M059J (cell line): ENCODE measurements around the gene GCLC. TPM values are rescaled to one million over a fixed set of nuclear protein-coding genes. Genes with fewer than 3 reads are reported as not detected.

ENCODE experiments used
- DNase-seq: peaks from one replicate; pipeline ENCODE4 v3.0.0-alpha.2; 2012; ENCODE audit warnings: low read depth
- total RNA-seq: library from RNA; depleted of rRNA; stranded (reverse); fragments of >200 nt; shearing (Covaris generic); gene quantifications from 2 replicates; pipeline ENCODE4 v1.2.3, GENCODE V29; 2014

GCLC gene
- total RNA-seq, 1 experiment from 2014 or later, result 17.6 TPM

DNA sequence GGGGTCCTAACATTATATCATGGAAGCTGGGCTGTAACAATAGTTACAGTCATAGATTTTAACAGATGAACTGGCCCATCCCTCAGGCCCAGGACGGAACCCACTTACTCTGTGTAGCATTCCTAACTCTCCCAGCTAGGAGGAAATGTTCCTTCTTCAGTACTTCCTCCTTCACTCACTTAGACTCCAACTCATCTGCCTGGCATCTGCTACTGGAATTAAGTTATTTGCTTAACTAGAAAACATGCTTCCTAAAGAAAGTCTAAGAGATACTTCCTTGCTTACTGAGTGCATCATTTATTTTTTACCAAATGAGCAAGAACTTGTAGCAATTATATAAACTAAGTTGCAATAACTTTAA is 20.5 kb downstream of the GCLC start:
- DNase-seq, result peak; percentile 59

DNA sequence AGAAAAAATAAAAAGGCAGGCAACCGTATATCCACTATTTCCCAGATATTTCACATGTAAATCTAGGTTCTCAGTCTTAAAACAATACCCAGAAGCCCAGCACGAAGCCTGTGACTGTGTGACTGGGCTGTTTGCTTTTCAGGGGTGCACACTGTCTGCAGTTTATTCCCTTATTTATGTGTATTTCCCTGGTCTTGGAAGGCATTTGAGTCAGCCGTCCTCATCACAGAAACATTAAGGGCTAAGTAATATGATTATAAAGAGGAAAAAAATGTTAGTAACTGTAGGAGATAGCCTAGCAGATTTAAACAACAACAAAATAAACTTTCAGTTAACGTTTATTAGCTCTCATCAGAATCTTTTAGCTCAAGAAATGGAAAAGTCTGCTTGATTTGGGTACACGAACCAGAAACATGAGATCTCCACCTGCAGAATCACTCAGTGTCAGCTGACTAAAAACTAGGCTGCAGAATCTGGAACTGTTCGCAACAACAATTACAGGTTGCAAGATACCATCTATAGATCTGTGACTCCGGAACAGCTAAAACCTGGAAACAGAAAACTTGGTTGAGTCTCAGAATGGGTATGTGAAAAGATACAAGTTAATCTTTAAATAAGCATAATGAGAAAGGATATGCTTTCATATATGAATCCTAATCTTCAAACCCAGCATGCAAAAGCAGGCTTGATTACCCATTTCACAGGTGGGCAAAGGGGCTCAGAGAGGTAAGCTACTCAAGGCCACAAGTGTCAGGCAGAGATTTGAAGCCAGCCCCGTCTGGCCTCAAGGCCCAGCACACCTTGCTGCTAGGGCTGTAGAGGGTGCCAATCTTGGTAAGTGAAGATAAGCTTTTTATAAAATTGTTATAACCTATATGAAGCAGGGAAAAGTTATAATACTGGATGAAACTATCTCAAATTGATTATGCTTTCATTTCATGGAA is 21.1 kb downstream of the GCLC start:
- no peak for DNase-seq

DNA sequence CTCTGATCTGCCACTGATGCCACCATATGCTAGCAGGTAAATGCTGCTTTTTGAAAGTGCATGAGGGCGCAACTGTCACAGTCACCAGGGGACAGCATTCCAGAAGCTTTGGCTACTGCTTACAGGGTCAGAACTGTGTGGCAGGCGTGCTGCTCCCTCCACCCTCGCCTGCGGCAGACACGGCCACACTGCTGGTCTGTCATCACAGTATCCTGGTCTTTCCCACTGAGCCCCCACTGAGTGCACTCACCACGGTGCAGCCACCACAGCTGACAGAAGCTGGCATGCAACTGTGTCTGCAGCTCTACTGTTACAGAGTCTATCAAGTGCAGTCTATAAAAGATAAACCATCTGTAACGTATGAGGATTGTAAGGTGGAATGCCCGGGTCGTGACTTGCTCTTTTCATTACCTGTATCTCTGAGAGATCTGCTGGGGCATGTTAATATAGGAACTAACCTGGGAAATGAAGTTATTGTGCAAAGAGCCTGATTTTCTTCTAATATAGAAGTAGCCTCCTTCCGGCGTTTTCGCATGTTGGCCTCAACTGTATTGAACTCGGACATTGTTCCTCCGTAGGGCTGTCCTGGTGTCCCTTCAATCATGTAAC is 24.5 kb downstream of the GCLC start:
- DNase-seq, result no peak

DNA sequence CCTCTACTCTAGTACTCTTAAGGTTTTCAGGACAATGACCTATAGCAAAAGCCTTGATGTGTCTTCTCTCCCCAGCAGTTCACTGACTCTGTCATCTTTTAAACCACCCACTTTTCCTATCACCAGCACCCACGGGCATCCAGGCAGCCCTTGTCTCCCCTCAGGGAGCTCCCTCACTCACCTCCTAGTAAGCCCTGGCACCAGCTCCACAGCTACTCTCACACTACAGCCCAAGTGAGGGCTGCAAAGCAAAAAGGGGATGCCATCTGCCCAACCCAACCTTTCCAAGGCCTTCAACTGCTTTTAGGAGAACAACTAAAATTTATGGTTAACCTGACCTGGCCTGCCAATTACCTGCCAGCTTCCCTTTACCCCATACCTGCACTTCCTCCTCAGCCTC is 26.0 kb downstream of the GCLC start:
- DNase-seq, result no peak

DNA sequence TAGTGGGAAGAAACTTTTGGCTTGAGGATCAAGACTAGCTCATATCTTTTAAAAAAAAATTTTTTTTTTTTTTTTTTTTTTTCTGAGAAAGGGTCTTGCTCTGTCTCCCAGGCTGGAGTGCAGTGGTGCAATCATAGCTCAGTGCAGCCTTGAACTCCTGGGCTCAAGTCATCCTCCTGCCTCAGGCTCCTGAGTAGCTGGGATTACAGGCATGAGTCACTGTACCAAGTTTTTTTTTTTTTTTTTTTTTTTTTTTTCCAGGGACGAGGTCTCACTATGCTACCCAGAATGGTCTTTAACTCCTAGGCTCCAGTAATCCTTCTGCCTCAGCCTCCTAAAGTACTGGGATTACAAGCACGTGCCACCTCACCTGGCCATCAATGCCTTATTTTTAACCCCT is 27.9 kb downstream of the GCLC start:
- peak; percentile 76 for DNase-seq

DNA sequence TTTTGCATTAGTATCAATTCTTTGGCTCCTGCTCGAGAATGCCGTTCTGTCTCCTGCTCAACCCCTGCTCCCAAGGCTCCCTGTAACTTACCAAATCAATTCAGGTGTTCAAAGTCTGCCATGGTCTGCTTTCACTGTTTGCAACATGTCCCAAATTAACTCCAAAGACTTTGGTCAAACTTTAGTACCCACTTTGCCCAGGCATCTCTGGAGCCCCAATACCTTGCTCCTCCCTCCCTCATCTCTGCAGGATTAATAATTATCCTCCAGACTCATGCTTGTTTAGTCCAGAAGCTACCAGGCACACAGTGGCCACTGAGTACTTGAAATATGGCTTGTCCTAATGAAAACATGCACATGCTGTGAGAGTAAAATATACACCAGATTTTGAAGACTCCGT is 30.2 kb downstream of the GCLC start:
- no peak for DNase-seq

DNA sequence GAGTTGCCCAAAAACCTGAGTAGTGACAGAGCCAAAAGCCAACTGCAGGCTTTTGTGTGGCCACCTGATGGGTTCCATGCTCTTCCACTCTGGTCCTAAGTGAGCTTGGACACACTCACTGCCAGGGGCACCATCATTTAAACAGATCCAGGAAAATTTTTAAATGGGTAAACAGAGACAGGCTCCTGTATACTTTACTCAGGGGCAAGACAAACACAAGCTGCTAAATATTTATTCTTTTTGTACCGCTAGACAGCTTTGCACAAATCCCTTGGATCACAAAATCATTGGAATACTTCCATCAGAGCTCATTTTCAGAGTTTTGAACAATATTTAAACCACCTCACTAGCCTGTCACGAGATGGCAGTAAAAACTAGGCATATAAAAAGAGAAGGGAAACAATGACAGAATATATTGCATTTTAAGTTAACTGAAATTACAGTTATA is 31.4 kb downstream of the GCLC start:
- no peak for DNase-seq

DNA sequence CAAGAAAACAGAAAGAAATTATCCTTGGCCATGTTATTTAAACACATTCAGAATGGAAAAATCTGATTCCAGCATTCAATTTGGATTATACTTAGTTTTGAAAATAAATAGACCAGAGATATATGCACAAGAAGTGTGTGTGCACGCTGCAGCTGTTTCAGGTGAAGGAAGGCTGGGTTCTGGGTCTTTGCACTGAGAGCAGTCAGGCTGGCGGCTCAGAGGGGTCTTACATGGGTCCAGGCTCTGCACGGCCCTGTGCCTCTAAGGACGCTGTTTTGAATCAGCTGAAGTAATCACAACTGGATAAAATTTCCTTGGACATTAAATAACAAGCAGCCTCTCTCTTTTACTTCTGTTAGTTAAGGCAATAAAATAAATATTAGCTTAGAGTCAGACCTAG is 31.8 kb downstream of the GCLC start:
- no peak for DNase-seq

DNA sequence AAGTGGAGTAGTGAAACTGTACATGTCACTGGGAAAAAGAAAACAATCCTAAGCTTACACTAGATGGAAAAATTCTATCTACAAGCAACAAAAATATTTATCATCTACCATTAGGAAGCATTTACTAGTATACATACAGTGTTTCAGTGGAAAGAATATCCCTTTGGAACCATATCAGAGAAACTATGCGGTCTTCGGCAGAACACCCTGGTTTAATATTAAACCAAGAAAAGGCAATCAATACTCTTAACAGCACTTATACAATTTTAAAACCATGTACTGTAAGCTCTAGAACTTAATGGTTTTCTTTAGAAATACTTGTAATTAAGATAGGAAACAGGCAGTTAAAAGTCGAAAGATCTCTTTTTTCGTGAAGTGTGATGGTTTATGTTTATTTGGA is 32.3 kb downstream of the GCLC start:
- DNase-seq, result no peak

DNA sequence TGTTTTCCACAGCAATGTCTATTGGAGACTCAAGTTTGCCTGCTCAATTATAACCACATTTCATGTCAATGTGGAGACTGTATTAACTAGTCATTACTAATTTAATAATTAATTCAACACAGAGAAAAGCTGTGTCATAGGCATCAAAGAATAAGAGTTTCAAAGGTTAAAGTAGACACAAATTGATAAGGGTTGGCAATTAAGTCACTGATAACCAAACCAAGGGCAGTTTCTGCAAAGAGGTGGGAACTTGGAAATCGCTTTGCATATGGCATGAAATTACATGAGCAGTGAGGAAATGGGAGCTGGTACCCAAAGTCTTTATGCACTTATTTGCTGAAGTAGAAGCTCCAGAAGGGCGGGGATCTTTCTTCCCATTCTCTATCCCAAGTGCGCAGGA is 34.2 kb downstream of the GCLC start:
- DNase-seq, result no peak

DNA sequence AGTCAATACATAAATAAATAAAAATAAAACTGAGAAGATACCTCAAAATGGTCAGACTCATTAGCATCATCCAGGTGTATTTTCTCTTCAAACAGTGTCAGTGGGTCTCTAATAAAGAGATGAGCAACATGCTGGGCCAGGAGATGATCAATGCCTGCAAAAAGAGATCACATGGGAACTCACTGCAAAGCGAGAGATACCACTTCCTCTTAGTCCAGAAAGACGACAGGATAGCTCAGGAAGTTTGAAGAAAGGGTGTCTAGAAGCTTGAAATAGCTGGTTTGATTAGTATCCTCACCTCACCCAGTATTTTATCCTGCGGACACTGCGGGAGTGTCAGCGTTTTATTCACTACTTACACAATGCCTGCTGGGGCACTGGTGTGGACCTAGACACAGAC is 38.0 kb downstream of the GCLC start:
- no peak for DNase-seq

DNA sequence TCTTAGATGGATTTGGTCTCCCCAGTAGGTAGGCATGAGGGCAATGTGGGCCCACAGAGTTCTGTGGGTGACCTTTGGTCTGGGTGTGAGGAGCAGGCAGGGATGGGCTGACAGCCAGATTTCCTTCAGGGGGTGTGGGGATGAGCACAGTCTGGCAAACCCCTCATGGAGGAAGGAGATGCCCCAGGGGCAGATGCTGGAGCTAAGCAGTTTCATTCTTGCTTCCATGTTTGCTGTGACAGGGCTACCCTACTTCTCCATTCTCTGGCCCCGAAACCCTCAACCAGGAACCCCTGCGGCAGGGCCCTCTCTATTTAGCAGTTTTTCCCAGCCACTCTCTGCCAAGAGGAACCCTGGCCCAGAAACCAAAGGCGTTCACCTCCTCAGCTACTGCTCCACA is 40.4 kb downstream of the GCLC start:
- no peak for DNase-seq

DNA sequence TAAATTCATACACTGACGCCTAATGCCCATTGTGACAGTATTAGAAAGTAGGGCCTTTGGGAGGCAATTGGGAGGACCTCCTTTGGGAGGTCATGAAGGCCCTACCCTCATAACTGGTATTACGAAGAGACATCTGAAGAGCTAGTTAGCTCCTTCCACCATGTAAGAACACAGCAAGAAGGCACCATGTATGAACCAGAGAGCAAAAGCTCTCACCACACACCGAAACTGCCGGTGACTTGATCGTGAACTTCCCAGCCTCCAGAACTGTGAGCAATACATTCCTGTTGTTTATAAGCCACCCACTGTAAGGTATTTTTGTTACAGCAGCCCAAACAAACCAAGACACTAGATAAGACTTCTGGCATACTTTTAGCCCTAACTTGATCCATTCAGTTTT is 41.8 kb downstream of the GCLC start:
- no peak for DNase-seq

DNA sequence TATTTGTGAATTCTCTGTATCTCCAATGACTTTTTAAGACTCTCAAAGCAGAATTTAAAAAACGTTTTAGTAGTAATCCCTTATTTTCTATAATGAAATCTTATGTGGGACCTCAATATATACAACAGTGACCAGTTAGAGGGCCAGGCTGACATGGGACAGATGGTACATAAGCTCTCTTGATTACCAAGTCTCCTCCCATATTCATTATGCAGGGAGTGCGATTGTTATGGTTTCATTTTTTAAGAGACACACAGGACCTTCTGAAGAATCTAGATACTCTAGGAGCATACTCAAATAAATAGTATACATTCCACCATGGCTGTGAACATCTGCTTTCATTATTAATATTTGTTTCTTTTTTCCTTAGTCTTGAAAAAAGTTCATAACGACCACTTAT is 43.5 kb downstream of the GCLC start:
- DNase-seq, result no peak

DNA sequence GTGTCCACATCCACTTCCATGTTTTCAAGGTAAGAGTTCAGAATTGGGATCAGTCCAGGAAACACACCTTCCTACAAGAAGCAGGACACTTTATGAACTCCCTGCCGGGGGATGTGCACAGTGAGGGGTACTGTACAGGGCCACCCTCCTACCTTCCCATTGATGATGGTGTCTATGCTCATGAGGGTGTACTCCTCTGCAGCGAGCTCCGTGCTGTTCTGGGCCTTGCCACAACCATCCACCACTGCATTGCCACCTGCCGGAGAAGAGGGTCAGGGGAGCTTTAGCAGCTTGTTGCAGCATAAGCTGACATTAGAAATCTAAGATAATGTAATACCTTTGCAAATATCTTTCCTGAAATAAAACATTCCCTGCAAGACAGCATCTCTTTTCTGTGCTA is 44.8 kb downstream of the GCLC start:
- DNase-seq, result no peak

DNA sequence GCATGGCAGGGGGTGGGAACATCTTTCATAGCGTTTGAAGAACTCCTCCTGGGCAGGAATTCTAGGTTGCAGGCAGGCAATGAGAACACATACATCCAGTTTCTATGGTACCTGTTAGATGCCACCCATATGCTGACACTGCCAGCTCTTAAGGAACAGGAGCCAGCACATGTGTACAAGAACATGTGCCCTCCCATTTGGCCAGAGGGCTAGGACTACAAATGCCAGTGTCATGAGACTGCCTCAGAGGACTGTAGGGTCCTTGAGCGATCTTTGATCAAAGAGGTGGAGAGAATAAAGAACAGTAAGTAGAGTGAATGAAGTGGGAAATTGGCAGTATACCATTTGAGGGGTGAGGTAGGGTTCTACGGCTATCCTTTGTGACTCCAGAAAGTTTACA is 45.8 kb downstream of the GCLC start:
- DNase-seq, result no peak

DNA sequence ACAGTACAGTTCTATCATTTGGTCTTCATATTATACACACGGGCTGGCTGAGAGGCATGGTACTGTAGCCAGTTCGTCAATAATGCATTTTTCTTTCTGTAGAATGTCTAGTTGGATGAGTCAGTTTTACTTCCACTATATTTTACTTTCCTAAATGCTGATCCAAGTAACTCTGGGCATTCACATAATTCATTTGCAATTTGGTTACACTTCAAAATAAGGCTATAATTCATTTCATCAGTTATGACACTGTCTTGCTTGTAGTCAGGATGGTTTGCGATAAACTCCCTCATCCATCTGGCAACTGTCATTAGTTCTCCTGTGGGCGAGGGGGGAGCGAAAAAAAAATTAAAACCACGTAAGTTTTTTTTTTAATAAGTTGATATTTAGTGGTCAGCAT is 46.3 kb downstream of the GCLC start:
- DNase-seq, result no peak

DNA sequence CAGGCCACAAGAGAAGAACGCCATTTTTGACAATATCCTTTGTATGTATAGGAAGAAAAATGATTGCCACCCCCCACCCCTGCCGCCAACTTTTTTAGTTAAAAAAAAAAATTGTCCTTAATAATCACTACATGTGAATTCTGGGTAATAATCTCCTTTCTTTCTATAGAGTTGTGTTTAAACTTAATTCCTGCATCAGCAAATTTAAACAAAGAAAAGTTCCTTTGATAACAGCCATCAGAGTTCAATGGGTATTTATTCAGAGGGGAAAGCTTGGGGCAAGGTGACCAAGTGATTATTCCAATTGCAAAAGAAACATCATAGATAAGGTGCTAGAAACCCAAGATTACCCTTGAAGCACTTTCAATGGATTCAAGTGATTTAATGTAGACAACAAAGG is 47.0 kb downstream of the GCLC start:
- no peak for DNase-seq

DNA sequence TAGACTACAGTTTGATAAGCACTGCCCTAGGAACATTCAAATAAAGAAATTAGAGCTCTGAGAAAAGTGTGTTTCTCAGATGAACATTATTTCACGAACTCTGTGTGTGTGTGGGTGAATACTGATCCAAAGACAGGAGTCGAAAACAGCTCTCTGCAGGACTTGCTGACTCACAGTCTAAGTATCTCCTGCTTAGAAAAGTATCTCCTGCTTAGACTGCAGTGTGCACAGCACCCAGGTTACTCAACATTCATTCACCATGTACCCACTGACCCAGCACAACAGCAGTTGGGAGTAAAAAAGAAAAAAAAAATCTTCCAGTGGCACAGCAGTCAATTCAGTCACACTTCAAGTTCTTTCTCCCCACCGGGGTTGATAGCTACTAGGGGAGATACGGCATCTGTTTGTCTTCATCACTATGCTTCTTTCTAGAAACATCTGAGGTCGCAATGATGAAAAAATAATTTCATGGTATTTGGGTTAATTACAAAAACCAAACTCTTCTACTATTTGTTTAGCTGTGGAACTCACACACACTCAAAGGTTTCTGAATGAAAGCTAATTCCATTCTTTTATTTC is 48.0 kb downstream of the GCLC start:
- DNase-seq, result peak; percentile 85

DNA sequence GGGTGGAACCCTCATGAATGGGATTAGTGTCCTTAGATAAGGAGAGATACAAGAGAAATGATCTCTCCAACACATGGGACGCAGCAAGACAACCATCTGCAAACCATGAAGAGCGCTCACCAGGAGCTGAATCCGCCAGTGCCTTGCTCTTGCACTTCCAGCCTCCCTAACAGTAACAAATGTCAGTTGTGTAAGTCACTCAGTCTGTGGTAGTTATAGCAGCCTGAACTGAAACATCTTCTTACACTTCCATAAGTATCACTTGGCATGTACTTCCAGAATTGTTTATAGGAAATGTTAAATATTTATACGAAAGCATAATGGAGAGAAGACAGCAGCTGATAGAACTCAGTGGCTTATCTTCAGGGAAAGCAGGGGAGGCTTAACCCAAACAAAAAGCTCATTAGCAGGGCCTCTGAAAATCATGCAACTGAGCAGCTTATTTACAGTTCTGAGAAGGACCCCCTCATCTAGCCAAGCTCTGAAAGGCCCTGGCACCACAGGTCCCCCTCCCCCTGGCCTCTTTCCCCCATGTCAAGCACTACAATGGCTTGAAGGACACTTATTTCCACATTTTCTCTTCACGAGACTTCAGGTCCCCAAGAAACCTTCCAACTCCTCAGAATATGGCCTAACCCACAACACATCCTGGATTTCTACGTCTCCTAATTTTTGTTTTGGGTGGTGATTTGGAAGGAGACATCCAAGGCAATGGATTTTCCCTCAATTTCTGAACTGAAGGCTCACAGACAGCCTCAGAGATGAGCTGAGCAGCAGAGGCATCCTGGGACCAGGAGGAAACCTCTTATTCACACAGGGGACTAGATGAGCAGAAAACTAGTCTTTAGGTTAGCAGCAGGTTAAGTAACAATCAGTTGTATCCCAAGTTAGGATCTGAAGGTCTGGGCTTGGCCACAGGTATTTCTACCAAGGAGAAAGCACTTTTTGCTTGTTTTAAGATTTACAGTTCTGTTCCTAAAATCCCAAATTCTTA is 49.1 kb downstream of the GCLC start:
- no peak for DNase-seq

DNA sequence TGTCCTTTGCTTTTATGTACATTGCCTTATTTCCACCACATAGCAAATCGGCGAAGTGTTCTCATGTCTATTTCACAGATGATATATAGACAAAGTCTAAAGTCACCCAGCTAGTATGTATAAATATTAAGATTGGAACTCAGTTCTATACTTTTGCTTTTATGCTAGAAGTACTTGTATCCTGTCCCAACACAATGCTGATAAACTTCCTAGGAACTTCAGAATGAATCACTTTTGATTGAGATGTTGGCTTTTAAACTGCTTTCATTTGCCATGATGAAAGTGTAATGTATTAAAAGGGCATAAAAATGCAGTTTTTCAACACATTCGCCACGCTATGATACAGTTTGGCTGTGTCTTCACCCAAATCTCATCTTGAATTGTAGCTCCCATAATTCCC is 50.8 kb downstream of the GCLC start:
- no peak for DNase-seq

DNA sequence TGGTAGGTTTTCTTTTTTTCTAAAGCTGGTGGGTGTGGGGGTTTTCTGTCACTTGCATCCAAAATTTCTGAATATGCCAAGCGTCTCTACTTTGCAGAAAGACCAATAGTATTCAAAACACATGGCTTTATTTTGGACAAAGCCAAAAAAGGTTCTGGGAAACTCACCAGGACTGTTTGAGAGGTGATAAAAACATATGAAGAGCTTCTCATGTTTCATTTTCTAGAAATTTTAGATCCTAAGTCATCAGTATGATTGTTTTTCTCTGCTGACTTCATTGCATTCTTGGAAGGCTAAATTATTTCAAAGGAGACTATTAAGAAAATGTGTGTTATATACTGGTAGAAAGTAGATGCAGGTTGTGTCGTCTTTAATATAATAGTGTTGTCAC is 51.3 kb downstream of the GCLC start:
- DNase-seq, result no peak
